HCT116 (cell line): Measurements from ENCODE around the gene PPP1CB.

Experiments used
- EGR1 ChIP-seq: IDR thresholded peaks from 2 replicates; pipeline ENCODE4 v1.6.1; 2012; ENCODE audit warnings: low read depth
- EZH2 ChIP-seq: fragments of 200-600 bp; sonication (generic); IDR thresholded peaks from 2 replicates; pipeline ENCODE4 v1.6.1; 2017; ENCODE audit warnings: antibody characterized with exemption, mixed run types
- POLR2A ChIP-seq: IDR thresholded peaks from 2 replicates; pipeline ENCODE4 v1.7.0; 2011; ENCODE audit warnings: borderline replicate concordance; ENCODE audit not compliant: insufficient read depth, insufficient read length; ENCODE audit errors: extremely low read depth
- REST ChIP-seq: IDR thresholded peaks from 2 replicates; pipeline ENCODE4 v1.6.1; 2012; ENCODE audit warnings: low read depth
- SRF ChIP-seq: IDR thresholded peaks from 2 replicates; pipeline ENCODE4 v1.6.1; 2012; ENCODE audit warnings: low read depth
- TCF7L2 ChIP-seq: IDR thresholded peaks from 2 replicates; pipeline ENCODE4 v1.7.0; 2011; ENCODE audit warnings: borderline replicate concordance, inconsistent platforms; ENCODE audit not compliant: insufficient read depth, insufficient read length; ENCODE audit errors: extremely low read depth
- ZNF274 ChIP-seq: fragments of 200-500 bp; sonication (Bioruptor generic); IDR thresholded peaks from 2 replicates; pipeline ENCODE4 v1.6.1; 2014; ENCODE audit warnings: mild to moderate bottlenecking, low read depth, low read length, inconsistent platforms
- TF ChIP-seq, protein P1 (sequence below), 3 experiments: fragments of 200-600 bp in 1 of 3; sonication (generic) in 1 of 3; IDR thresholded peaks in 2 of 3; conservative IDR thresholded peaks in 1 of 3; 2 replicates each; pipeline ENCODE4 v1.5.1; 2012 to 2017; ENCODE audit warnings: low read depth in 2 of 3, low read length in 2 of 3, antibody characterized with exemption in 1 of 3, borderline replicate concordance in 1 of 3, control low read depth in 1 of 3, mild to moderate bottlenecking in 1 of 3, mixed read lengths in 1 of 3, mixed run types in 1 of 3, moderate library complexity in 1 of 3; ENCODE audit not compliant: insufficient read depth in 1 of 3

GRCh38 chr2:28707592-28707991 lies 44.0 kb upstream of the PPP1CB start:
- no peak for TF ChIP-seq EZH2
- TF ChIP-seq REST, result no peak
- no peak for TF ChIP-seq EGR1
- TF ChIP-seq, protein P1, sequence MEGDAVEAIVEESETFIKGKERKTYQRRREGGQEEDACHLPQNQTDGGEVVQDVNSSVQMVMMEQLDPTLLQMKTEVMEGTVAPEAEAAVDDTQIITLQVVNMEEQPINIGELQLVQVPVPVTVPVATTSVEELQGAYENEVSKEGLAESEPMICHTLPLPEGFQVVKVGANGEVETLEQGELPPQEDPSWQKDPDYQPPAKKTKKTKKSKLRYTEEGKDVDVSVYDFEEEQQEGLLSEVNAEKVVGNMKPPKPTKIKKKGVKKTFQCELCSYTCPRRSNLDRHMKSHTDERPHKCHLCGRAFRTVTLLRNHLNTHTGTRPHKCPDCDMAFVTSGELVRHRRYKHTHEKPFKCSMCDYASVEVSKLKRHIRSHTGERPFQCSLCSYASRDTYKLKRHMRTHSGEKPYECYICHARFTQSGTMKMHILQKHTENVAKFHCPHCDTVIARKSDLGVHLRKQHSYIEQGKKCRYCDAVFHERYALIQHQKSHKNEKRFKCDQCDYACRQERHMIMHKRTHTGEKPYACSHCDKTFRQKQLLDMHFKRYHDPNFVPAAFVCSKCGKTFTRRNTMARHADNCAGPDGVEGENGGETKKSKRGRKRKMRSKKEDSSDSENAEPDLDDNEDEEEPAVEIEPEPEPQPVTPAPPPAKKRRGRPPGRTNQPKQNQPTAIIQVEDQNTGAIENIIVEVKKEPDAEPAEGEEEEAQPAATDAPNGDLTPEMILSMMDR (IDR thresholded peaks at IDR 0.05 in 2 of 3, conservative IDR thresholded peaks at IDR 0.05 in 1 of 3; ENCODE audit: borderline replicate concordance in 1 of 3, insufficient read depth in 1 of 3, low read depth in 2 of 3, low read length in 2 of 3), result no peak
- no peak for TF ChIP-seq ZNF274
- no peak for TF ChIP-seq SRF
- TF ChIP-seq TCF7L2, result no peak
- TF ChIP-seq POLR2A, result no peak
